ENCODE data around the gene RHEB. TPM values are rescaled to one million over a fixed set of nuclear protein-coding genes. Genes with fewer than 3 reads are reported as not detected.

Gene RHEB
- total RNA-seq, 4 donors from 2014 or later = 107 to 229 (median 155) TPM

DNA sequence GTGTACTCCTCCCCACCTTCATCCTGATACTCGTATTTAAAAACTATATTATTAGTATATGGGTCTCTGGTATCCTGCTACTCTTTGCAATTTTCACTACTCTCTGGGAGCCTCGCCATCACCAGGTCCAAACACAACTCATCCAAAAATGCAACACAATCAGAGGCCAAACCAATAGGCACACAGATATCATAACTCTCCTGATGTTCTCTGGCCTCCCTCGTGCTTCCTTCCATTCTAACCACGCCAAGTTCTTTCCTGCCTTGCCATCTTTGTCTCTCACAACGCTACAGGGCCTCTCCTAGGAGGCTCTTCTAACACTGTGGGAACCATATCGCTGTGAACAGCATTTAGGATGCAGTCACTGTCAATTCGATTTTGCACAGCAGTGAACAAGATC is 7.3 kb downstream of the RHEB start:
- H3K9me3 ChIP-seq = no peaks in the 10 kb centered on the region
- peak; percentile 19 for ATAC-seq

DNA sequence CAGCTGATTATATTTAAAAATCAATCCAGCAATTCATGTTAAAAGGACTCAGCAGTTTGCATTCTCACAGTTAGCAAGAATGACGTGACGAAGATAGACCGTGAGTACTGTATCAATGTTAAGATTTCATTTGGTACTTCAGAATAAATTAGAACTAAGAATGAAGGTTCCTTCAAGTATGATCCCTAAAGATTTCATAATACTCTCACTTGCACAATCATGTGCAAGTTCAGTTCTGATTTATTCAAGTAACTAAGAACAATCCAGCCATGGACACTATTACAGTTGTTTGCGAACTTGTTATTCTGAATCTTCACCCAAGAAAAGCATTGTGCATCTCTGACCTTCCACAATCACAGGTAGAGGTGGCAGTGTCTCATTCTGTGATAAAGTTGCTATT is 7.7 kb downstream of the RHEB start:
- peaks cover 32 to 99% (median 42%) of the 10 kb centered on the region in 3 donors for H3K4me1 ChIP-seq
- 65 to 78% methylated on average over 4 of the region's 4 CpGs for WGBS, 2 donors (ENCODE audit: low coverage in 1 of 2)
- H3K36me3 ChIP-seq = no peaks in the 10 kb centered on the region
- no peaks in the 10 kb centered on the region for H3K9me3 ChIP-seq
- ATAC-seq = peak; percentile 49
- peak overlapping the region in 3 of 4 donors; percentile 54 to 100 (median 71) for H3K27ac ChIP-seq
- TF ChIP-seq POLR2AphosphoS5 (IDR thresholded peaks at IDR 0.05) (peak; percentile 15), EP300 (IDR thresholded peaks at IDR 0.05) (no peak)
- no peaks in the 10 kb centered on the region for H3K27me3 ChIP-seq
- no peak overlapping the region for H3K4me3 ChIP-seq

More for the DNA sequence above, 7.3 kb downstream of the RHEB start:
- 29 to 55% methylated on average over 4 to 7 of the region's 7 CpGs for whole genome bisulfite sequencing, 2 donors (ENCODE audit: low coverage in 1 of 2)
- Histone ChIP-seq H3K4me3 (no peak overlapping the region), H3K27me3 (no peaks in the 10 kb centered on the region), H3K27ac (peak overlapping the region in 3 of 4 donors; percentile 54 to 100 (median 71)), H3K4me1 (peaks cover 28 to 99% (median 42%) of the 10 kb centered on the region in 3 donors), H3K36me3 (no peaks in the 10 kb centered on the region)
- TF ChIP-seq POLR2A (IDR thresholded peaks at IDR 0.05) = no peak
- no peak for TF ChIP-seq POLR2AphosphoS5 (IDR thresholded peaks at IDR 0.05)
- TF ChIP-seq, protein P1, sequence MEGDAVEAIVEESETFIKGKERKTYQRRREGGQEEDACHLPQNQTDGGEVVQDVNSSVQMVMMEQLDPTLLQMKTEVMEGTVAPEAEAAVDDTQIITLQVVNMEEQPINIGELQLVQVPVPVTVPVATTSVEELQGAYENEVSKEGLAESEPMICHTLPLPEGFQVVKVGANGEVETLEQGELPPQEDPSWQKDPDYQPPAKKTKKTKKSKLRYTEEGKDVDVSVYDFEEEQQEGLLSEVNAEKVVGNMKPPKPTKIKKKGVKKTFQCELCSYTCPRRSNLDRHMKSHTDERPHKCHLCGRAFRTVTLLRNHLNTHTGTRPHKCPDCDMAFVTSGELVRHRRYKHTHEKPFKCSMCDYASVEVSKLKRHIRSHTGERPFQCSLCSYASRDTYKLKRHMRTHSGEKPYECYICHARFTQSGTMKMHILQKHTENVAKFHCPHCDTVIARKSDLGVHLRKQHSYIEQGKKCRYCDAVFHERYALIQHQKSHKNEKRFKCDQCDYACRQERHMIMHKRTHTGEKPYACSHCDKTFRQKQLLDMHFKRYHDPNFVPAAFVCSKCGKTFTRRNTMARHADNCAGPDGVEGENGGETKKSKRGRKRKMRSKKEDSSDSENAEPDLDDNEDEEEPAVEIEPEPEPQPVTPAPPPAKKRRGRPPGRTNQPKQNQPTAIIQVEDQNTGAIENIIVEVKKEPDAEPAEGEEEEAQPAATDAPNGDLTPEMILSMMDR (IDR thresholded peaks at IDR 0.05) = no peak
- no peak for TF ChIP-seq EP300 (IDR thresholded peaks at IDR 0.05)

DNA sequence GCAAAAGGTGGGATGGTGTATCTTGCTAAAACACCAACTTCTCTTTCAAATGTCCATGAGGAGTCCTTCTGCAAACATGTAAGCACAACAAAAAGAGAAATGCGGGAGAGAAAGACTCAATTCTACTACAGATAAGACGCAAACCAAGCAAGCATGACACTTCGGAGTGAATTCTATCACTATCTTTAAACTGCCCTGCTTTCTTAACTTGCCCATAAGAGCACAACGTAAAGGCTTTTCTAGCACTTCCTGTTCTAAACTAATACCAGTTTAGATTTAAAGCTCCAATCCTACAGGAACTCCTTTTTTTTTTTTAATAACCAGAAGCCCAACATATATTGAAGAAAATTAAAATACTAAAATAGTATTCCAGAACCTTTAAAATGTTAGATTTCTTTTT is 8.4 kb downstream of the RHEB start:
- H3K4me1 ChIP-seq = peaks cover 32 to 99% (median 48%) of the 10 kb centered on the region in 3 donors
- no peaks in the 10 kb centered on the region for H3K36me3 ChIP-seq
- no peaks in the 10 kb centered on the region for H3K9me3 ChIP-seq
- no peak overlapping the region for H3K4me3 ChIP-seq
- ATAC-seq = no peak
- 79 to 83% methylated on average over 4 of the region's 4 CpGs for WGBS, 2 donors (ENCODE audit: low coverage in 1 of 2)
- H3K27ac ChIP-seq = peak overlapping the region in 3 of 4 donors; percentile 54 to 100 (median 71)
- H3K27me3 ChIP-seq = no peaks in the 10 kb centered on the region
- TF ChIP-seq EP300 (IDR thresholded peaks at IDR 0.05) (no peak), POLR2AphosphoS5 (IDR thresholded peaks at IDR 0.05) (no peak), POLR2A (IDR thresholded peaks at IDR 0.05) (no peak)
- TF ChIP-seq, protein P1 (IDR thresholded peaks at IDR 0.05) = no peak

DNA sequence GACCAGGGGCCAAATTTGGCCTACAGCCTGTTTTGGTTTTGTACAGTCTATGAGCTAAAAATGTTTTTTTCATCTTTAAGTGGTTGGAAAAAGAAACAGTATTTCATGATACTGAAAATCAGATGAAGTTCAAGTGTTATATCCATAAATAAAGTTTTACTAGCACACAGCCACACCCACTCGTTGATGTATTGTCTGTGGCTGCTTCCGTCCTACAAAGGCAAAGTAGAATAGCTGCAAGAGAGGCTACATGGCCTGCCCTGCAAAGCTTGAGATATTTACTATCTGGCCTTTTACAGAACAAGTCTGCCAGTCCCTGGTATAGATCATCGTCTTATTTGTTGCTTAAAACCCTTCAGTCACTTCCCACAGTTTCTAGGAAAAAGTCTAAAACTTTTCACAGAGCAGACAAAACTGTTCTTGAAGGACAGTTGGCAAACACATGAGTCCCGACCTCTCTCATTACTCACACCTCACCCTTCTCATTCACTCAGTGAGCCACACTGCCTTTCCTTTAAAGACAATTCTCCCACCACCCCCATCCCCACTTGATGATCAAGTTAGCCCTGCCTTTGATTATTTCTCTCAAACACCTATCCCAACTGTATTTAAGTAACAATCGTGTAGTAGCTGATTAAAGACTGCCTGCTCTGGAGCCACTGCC is 9.9 kb downstream of the RHEB start:
- no peaks in the 10 kb centered on the region for H3K9me3 ChIP-seq
- no peaks in the 10 kb centered on the region for H3K27me3 ChIP-seq
- no peak overlapping the region for H3K4me3 ChIP-seq
- H3K36me3 ChIP-seq = no peaks in the 10 kb centered on the region
- H3K27ac ChIP-seq = peak overlapping the region; percentile 47 to 81 (median 58)
- peaks cover 32 to 96% (median 49%) of the 10 kb centered on the region in 3 donors for H3K4me1 ChIP-seq
- TF ChIP-seq EP300 (IDR thresholded peaks at IDR 0.05) (no peak), POLR2AphosphoS5 (IDR thresholded peaks at IDR 0.05) (no peak), POLR2A (IDR thresholded peaks at IDR 0.05) (no peak)
- TF ChIP-seq, protein P1 (IDR thresholded peaks at IDR 0.05) = no peak
- WGBS, 2 donors (ENCODE audit: low coverage in 1 of 2) = 46 to 62% methylated on average over 4 to 5 of the region's 5 CpGs
- no peak for ATAC-seq

DNA sequence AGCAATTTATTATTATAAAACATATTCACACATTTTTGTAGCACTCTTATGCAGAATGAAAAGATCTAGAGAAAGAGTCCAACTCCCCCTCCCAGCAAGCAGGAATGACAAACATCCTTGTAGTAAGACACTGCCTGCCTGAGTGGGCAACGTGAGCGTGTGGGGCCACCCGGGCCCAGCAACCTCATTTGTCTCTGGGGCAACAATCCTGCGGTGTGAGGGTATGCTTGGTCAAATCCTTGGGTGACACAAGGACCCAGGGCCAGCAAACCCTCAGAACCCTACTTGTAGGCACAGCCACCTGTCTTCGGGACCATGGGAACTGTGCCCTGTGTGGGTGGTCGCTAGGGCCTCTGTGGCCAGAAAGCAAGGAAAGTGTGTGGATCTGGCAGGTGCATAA is 10.7 kb downstream of the RHEB start:
- Histone ChIP-seq H3K4me1 (peaks cover 38 to 96% (median 55%) of the 10 kb centered on the region in 3 donors), H3K27me3 (no peaks in the 10 kb centered on the region), H3K9me3 (no peaks in the 10 kb centered on the region), H3K27ac (peak overlapping the region; percentile 7 to 81 (median 58)), H3K4me3 (no peak overlapping the region), H3K36me3 (no peaks in the 10 kb centered on the region)
- TF ChIP-seq POLR2A (IDR thresholded peaks at IDR 0.05) = no peak
- TF ChIP-seq, protein P1 (IDR thresholded peaks at IDR 0.05) = no peak
- TF ChIP-seq POLR2AphosphoS5 (IDR thresholded peaks at IDR 0.05) = no peak
- TF ChIP-seq EP300 (IDR thresholded peaks at IDR 0.05) = no peak
- no peak for ATAC-seq
- WGBS, 2 donors (ENCODE audit: low coverage in 1 of 2) = 57 to 78% methylated on average over 4 of the region's 6 CpGs

Measured in gastroesophageal sphincter (tissue), 4 donors.